Measurements from ENCODE around the gene LRRTM2. TPM values are rescaled to one million over a fixed set of nuclear protein-coding genes. Genes with fewer than 3 reads are reported as not detected.

Gene LRRTM2
- total and polyA plus RNA-seq, 10 of the 15 experiments (the other 5 are each of a cell fraction or from before 2014, with no cell fraction given) = 0.04 to 0.14 (median 0.06) TPM; not detected in 2

GRCh38 chr5:138831703-138832102, 43.4 kb downstream of the LRRTM2 start (continued):
- TF ChIP-seq, protein P1, sequence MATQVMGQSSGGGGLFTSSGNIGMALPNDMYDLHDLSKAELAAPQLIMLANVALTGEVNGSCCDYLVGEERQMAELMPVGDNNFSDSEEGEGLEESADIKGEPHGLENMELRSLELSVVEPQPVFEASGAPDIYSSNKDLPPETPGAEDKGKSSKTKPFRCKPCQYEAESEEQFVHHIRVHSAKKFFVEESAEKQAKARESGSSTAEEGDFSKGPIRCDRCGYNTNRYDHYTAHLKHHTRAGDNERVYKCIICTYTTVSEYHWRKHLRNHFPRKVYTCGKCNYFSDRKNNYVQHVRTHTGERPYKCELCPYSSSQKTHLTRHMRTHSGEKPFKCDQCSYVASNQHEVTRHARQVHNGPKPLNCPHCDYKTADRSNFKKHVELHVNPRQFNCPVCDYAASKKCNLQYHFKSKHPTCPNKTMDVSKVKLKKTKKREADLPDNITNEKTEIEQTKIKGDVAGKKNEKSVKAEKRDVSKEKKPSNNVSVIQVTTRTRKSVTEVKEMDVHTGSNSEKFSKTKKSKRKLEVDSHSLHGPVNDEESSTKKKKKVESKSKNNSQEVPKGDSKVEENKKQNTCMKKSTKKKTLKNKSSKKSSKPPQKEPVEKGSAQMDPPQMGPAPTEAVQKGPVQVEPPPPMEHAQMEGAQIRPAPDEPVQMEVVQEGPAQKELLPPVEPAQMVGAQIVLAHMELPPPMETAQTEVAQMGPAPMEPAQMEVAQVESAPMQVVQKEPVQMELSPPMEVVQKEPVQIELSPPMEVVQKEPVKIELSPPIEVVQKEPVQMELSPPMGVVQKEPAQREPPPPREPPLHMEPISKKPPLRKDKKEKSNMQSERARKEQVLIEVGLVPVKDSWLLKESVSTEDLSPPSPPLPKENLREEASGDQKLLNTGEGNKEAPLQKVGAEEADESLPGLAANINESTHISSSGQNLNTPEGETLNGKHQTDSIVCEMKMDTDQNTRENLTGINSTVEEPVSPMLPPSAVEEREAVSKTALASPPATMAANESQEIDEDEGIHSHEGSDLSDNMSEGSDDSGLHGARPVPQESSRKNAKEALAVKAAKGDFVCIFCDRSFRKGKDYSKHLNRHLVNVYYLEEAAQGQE (IDR thresholded peaks at IDR 0.05; ENCODE audit: low read depth, low read length) = no peak
- no peak for TF ChIP-seq TCF7 (IDR thresholded peaks at IDR 0.05; ENCODE audit: borderline replicate concordance)
- no peak for TF ChIP-seq BHLHE40 (IDR thresholded peaks at IDR 0.05; ENCODE audit: borderline replicate concordance in 1 of 2, low read depth in 2 of 2, low read length in 1 of 2)
- TF ChIP-seq, protein P2, sequence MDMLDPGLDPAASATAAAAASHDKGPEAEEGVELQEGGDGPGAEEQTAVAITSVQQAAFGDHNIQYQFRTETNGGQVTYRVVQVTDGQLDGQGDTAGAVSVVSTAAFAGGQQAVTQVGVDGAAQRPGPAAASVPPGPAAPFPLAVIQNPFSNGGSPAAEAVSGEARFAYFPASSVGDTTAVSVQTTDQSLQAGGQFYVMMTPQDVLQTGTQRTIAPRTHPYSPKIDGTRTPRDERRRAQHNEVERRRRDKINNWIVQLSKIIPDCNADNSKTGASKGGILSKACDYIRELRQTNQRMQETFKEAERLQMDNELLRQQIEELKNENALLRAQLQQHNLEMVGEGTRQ (IDR thresholded peaks at IDR 0.05; ENCODE audit: borderline replicate concordance, low read depth, low read length) = no peak
- no peak for TF ChIP-seq CBX3 (IDR thresholded peaks at IDR 0.05; ENCODE audit: borderline replicate concordance, low read depth)
- TF ChIP-seq, protein P3, sequence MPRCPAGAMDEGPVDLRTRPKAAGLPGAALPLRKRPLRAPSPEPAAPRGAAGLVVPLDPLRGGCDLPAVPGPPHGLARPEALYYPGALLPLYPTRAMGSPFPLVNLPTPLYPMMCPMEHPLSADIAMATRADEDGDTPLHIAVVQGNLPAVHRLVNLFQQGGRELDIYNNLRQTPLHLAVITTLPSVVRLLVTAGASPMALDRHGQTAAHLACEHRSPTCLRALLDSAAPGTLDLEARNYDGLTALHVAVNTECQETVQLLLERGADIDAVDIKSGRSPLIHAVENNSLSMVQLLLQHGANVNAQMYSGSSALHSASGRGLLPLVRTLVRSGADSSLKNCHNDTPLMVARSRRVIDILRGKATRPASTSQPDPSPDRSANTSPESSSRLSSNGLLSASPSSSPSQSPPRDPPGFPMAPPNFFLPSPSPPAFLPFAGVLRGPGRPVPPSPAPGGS (IDR thresholded peaks at IDR 0.05; ENCODE audit: borderline replicate concordance, insufficient read depth, low read depth, low read length, poor library complexity, severe bottlenecking) = no peak
- TF ChIP-seq FOXM1 (IDR thresholded peaks at IDR 0.05; ENCODE audit: low read depth, low read length) = no peak
- TF ChIP-seq CREB1 (IDR thresholded peaks at IDR 0.05; ENCODE audit: low read depth) = no peak
- no peak for TF ChIP-seq RFX5 (IDR thresholded peaks at IDR 0.05; ENCODE audit: low read depth, low read length)
- no peak for TF ChIP-seq YBX1 (IDR thresholded peaks at IDR 0.05)
- no peak for TF ChIP-seq HSF1 (IDR thresholded peaks at IDR 0.05; ENCODE audit: low read depth, low read length)
- TF ChIP-seq RELA (IDR thresholded peaks at IDR 0.05; ENCODE audit: borderline replicate concordance, partially characterized antibody) = no peak

All from GM12878 (cell line).